ENCODE measurements around the gene DGLUCY.
"Not testable (repeated sequence)": the region's sequence is repeated elsewhere in the genome, so short reads cannot be mapped to it uniquely, and the experiment has no call there.

Gene DGLUCY

DNA sequence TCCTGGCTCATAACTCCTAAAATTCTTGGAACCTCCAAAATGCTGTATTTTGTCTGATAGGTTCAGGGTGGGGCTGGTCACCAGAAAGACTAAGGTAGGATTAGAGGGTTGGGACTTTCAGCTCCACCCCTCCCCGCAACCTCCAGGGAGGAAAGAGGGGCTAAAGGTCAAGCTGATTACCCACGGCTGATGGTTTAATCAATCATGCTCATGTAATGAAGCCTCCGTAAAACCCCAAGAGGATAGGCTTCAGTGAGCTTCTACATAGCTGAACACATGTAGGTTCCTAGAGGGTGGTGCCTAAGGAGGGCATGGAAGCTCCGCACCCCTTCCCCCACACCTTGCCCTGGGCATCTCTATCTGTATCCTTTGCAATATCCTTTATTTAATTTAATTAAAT is 60.0 kb downstream of the DGLUCY start:
- no peak for DNase-seq

DNA sequence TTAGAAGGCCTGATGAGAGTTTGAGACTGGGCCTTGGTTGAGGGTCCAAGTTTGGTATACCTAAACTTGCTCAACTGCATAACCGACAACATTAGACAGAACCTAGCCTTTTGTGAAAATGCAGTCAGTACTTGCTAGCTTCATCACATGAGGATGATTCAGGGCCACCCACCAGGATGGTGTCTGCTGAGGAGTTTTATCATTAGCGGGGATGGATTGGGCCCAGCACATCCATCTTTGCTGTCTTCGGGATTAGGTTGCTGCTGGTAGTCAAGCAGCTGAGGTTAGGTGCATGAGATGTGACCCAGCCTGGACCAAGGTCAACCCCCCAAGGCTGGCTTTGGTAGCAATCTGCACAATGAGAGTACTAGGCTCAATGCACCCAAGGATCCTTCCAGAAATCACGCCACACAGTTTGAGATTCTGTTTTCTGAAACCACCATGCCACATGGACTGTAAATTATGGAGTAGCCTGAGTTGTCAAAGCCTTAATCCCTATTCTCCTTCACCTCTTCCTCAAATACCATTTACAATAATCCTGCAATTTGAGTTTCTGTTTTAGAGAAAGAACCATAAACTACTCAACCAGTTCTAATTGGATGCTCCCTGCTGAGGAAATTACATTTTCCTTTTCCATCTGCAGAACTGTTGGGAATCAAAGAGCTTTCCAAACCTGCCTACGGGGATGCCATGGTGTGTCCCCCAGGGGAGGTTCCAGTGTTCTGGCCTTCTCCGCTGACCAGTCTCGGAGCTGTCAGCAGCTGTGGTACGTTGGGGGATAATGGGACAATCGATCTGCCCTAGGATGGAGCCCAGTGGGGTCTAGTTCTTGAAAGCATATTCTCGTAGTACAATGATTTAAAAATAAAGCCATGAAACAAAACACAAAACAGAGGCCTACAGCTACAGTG is 61.7 kb downstream of the DGLUCY start:
- DNase-seq: no peak

DNA sequence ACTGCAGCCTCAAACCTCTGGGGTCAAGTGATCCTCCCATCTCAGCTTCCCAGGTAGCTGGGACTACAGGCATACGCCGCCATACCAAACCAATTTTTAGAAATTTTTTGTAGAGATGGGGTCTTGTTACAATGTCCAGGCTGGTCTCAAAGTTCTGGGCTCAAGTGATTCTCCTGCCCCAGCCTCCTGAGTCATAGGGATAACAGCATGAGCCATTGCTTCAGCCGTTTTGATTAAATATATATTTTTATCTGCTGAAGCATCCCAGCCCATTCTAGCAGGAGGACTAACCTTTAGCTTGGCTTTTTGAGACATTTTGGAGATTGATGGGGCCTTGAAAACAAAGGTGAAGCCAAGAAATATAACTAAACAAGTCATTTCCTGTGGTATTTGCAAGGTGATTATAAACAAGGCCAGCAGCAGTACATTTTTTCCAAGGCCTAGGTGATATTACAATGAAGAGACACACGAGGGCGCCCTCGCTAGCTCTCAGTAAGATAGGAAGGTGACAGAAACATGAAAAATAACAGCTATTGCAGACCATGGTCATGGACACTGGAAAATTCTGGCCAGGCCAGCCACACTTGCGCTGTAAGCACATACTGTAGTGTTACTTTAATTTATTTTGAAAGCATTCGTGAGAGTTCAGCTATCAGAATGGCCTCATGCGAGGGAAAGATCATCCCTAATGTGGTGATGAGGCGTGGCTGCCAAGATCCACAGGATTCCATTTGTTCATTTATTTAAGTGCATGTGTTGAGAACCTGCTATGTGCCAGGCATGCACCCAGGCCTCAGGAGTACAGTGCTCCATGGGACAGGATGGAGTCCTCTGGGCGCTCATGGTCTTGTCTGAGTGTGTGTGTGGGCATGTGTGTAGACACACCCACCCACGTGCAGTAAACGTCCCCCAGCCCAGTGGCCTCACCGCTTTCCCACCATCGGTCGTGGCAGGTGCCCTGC is 63.5 kb downstream of the DGLUCY start:
- peak; percentile 93 for DNase-seq

DNA sequence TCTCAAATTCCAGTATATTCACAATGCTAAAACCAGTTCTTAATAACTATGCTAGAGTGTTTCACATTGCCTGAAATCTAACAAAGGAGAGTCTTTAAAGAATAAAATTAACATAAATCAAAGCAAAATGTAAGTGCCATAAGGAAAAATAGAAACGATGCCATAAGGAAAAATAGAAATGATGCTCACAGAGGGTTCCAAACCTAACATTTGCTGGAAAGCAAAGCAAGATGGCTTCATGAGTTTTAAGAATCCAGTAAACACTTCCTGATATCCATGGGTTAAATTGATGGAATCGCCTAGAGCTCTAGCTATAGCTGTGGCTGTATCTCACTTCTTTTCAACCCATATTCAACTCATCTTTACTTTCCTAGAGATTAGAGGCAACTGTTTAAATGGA is 66.7 kb downstream of the DGLUCY start:
- DNase-seq: no peak

DNA sequence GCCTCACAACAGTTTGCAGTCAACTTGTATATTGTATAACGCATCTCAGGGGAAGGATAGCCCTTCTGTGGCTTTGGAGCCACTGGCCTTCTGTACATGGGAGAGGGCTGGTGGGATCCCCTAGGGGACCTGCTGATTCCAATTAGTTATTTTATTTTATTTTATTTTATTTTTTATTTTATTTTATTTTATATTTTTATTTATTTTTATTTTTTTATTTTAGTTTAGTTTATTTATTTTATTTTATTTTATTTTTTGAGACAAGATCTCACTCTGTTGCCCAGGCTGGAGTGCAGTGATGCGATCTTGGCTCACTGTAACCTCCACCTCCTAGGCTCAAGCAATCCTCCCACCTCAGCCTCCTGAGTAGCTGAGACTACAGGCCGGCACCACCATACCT is 68.9 kb downstream of the DGLUCY start:
- not testable (repeated sequence) for DNase-seq

DNA sequence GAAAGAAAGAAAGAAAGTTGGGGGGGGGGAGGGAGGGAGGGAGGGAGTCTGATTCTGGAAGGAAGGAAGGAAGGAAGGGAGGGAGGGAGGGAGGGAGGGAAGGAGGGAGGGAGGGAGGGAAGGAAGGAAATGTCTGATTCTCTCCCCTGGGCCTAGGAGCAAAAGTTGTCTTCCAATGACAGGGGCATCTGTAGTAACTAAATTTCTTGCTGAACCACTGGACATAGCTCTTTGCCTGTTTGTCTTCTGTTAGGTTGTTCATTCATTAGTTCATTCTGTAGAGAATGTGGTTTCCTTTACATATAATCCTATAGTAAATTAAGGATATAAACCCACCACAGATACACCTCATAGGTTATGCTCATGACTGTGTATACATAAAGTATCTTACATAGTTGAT is 70.7 kb downstream of the DGLUCY start:
- no peak for DNase-seq

DNA sequence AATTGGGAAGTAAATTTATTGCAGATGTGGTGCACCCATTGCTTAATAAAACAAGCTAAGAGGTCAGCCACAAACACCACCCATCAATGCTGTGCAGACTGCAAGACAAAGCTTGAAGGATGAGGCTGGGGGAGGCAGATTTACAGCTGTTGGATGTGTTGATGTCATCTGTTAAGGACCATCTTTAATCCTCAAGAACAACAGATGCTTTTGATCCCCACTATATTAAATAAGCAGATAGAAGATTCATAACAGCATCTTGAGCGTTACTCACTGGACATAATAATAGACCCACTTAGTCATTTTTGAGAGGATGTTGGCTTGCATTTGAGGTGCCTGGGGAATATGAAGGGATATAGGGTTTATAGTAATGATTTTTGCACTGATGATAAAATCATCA is 71.8 kb downstream of the DGLUCY start:
- DNase-seq: peak; percentile 22

DNA sequence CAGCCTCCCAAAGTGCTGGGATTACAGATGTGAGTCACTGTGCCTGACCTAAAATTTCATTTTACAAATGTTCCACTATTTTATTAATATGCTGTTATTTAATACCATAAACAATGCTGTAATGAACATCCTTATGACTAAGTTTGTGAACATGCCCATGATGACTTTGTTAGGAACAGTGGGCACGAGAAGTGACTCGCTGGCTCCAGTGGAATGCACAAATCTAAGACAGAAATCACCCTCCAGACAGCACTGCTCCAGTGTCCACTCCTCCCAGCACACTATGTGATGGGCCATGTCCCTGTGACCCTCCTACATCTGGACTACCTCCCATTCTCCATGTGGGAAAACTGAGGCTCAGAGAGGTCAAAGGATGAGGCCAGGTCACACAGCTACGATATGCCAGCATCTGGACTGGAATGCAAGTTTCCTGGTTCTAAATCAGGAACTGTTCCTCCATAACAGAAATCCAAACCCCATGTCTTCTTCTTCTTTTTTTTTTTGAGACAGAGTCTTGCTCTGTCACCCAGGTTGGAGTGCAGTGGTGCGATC is 72.7 kb downstream of the DGLUCY start:
- no peak for DNase-seq

DNA sequence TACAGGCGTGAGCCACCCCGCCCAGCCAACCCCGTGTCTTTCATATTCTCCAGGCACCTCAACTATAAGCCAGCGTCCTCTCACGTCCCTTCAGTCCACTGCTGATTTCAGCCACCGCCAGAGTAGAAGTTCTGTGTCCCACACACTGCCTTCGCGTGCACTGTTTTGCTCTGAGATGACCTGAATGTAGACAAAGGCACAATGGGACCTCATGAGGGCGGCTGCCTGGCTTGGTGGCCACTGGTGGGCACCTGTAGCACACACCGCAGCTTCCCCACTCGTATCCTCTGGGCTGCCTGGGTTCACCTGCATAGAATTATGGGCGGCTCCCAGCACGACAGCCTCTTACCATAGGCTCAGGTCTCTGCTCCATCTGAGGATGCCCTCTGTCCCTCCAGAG is 73.4 kb downstream of the DGLUCY start:
- no peak for DNase-seq

DNA sequence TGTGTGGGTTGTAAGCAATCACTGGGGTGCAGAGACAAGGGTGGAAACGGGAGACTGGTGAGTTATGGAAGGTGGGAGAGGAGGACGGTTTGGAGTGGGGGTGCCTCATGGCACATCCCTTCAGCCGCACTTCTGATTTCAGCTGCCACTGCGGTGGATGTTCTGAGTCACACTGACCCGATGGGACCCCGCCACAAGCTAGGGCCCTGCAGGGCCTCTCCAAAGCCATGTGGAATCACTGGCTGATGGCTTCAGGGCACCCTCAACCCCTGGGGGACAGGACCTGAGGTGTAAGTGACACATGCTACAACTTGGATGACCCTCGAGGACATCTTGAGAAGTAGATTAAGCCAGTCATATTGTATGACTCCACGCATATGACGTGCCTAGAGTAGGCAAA is 77.0 kb downstream of the DGLUCY start:
- no peak for DNase-seq

DNA sequence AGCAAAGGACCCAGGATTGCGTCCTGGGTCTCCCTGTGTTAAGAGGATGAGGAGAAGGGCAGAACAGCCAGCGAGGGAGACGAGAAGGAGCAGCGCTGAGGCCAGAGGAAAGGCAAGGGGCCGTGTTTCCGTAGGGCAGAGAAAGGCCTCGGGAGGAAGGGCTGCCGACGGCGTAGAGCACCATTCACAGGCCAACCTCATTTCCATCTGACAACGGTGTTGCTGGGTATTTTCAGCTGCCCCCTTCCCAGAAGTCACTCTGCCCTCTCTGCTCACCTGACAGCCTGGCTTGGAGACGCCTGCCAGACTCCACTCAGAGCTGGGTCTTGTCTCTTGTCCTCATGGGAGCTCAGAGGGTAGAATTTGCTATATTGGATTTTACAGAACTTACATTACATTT is 79.2 kb downstream of the DGLUCY start:
- DNase-seq: no peak

DNA sequence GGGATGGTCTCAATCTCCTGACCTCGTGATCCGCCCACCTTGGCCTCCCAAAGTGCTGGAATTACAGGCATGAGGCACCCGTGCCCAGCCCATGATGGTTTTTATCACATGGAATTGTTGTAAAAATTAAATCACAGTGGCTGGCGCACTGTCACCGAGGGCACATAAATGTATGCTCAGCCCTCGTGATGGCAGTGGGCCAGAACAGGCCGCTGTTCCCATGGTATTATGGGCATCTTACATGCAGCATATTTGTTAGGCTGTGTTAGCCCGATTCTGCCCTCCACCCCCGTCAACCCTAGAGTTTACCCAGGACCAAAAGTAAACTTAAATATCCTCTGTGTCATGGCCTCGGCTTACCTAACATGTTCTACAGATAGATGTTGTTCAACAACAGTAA is 82.0 kb downstream of the DGLUCY start:
- no peak for DNase-seq

DNA sequence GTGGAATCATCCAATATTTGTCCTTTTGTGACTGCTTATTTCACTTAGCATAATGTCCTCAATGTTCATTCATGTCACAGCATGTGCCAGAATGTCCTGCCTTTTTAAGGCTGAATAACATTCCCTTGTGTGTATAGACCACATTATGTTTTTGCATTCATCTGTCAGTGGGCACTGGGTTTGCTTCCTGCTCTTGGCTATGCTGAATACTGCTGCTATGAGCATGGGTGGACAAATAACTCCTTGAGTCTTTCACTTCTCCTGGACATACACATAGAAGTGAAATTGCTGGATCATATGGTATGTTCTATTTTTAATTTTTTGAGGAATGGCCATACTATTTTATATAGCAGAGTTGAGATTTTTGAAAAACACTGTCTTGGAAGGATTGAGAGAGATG is 83.8 kb downstream of the DGLUCY start:
- DNase-seq: no peak

DNA sequence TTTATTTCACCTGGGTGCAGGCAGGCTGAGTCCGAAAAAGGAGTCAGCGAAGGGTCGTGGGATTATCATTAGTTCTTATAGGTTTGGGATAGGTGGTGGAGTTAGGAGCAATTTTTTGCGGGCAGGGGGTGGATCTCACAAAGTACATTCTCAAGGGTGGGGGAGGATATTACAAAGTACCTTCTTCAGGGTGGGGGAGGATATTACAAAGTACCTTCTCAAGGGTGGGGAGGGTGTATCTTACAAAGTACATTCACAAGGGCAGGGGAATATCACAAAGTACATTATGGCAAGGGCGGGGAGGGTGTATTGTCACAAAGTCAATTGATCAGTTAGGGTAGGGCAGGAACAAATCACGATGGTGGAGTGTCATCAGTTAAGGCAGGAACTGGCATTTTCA is 86.9 kb downstream of the DGLUCY start:
- not testable (repeated sequence) for DNase-seq

DNA sequence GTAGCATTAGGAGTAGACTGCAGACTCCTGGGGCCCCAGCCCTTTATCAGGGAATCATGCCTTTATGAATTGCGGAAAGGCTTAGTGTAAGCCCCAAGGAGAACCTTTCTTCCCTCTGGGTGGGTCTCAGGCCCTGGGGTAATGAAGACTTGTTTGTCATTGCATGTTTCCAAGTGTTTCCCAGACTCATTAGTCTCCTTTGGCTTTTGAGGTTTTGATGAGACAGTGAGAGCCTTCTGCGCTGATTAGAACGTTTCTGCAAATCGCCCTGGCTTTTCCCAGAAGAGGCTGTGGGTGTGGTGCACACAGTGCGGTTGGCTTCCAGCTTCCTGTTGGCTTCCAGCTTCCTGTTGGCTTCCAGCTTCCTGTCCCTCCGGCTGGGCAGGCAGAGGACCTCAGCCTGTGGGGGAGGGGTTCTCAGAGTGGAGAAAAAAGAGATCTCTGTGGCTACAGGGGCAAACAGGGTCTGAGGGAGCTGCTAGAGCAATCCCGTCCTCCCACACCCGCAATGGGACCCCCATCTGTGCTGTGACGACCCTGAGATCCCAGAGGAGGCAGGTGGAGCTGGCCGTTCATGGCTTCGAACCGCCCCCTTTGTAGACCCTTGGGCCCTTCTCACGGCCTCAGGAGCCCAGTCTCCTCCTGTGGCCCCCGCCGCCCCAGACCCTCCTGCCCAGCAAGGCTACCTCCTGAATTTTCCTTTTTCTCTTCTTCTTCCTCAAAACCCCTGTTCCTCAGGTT is 88.5 kb downstream of the DGLUCY start:
- DNase-seq: no peak

DNA sequence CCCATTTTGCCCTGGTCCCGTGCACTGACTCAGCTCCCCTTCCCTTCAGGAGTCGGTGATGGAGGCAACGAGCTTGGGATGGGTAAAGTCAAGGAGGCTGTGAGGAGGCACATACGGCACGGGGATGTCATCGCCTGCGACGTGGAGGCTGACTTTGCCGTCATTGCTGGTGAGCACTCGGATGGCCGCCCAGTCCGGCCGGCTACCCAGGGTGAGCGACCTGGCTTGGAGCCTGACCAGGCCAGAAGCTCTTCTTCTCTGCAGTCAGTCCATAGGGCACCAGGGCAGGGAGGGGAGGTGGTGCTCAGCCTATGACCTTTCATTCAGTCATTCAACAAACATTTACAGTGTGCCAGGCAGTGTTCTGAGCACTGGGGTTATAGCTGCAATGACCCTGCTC is 90.8 kb downstream of the DGLUCY start:
- no peak for DNase-seq

DNA sequence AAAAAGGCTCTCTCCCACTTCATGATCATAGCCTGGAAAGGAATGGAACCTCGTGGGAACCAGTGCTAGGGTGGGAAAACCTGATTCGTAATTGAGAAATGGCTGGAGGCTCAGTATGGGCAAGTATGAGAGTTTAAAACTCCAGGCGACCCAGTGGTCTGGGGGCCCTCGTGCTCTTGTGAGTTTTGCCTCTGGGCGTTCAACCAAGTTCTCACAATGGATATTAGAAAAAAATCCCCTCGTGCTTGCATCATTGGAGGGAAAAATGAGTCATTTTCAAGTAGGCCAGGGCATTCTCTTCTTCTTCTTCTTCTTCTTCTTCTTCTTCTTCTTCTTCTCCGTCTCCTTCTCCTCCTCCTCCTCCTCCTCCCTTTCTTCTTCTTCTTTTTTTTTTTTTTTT is 91.6 kb downstream of the DGLUCY start:
- DNase-seq: no peak

DNA sequence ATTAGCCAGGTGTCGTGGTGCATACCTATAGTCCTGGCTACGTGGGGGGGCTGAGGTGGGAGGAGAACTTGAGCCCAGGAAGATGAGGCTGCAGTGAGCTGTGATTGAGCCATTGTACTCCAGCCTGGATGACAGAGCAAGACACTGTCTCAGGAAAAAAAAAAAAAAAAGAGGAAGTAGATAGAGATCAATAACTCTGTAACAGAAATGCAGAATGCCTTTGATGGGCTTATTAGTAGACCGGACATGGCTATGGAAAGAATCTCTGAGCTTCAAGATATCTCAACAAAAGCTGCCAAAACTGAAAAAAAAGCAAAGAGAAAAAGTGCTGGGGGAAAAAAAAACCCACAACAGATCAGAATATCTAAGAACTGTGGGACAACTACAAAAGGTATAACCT is 93.1 kb downstream of the DGLUCY start:
- no peak for DNase-seq

DNA sequence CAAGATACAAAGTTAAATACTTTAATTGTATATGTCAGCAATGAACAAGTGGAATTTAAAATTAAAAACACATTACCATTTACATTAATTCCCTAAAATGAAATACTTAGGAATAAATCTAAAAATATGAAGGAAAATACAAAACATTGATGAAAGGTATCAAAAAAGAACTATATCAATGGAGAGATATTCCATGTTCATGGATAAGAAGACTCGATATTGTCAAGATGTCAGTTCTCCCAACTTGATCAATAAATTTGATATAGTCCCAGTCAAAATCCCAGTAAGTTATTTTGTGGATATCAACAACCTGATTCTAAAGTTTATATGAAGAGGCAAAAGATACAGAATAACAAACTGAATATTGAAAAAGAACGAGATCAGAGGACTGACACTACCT is 97.1 kb downstream of the DGLUCY start:
- no peak for DNase-seq

DNA sequence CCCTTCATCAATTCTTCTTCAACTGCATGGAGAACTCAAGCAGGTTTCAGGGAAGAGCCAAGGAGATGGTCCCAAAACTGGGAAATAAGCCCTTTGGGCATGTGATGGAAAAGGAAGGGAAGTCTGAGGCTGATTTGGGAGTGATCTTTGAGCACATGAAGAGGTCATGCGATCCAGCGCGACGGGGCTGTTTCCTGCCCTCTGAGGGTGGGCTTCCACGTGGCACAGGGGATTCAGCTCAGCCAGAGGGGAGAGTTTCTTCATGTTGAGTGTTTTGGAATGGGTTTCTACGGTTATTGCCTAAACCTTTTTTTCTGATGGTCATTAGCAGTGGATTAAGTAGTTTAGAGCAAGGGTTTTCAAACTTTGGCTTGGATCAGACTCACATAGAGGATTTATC is 100.4 kb downstream of the DGLUCY start:
- DNase-seq: no peak

DNA sequence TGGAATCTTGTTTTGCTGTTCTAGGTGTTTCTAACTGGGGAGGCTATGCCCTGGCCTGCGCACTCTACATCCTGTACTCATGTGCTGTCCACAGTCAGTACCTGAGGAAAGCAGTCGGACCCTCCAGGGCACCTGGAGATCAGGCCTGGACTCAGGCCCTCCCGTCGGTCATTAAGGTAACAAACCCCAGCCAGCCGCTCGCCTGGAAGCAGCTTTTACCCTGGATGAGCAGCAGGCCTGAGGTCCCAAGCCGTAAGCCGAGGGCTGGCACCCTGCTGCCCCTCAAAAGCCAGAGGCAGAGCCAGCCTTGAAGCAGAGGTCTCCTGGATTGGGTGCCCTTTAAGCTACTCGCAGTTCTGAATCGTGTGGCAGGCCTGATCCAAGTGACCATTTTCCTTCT is 101.5 kb downstream of the DGLUCY start:
- no peak for DNase-seq

DNA sequence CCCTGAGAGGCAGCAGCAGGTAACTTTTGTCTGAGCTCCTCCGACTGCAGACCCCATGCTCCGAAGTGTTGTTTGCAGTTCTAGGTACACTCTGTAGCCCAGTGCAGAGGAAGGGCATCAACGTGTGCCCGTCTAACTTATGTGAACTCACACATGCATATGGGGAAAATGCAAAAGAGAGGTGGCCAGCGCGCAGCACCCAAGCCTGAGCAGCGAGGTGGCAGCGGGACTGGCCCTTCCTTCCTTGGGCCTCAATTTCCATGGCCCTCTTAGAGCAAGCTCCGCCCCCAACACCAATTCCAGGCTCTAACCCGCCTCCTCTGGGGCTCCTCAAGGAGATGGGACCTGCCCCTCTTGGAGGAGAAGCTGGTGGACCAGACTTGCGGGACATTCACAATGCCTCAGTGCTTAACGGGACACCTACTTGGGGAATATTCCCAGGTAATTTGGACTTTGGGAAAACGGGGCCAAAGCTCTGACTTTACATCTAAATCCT is 102.9 kb downstream of the DGLUCY start:
- no peak for DNase-seq

DNA sequence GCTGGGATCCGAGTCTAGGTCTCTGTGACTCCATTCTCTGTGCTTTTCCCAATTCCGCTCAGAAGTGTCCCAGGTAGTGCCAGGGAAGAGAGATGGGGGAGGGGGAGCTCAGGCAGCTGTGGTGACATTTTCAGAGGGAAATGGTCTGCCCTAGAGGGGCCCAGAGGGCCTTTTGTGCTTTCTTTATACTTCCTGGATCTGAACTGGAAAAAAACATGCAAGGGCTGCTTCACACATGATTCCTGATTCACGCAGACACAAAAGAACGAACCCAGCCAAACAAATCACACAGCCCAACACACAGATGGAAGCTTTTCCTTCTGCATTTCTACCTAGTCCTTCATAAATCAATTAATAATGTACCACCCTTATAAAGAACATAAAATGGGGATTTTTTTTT is 104.1 kb downstream of the DGLUCY start:
- DNase-seq: no peak
